HEK293 (cell line): ENCODE data around the gene FFAR2.
"Not testable (repeated sequence)": the region's sequence is repeated elsewhere in the genome, so short reads cannot be mapped to it uniquely, and the experiment has no call there.

ENCODE experiments used
- CTCF ChIA-PET: fragments of 350-600 bp; formaldehyde crosslinking; extraction: SDS; loops from one replicate; lab custom pipeline; 2021; ENCODE audit warnings: antibody characterized with exemption; lab: Yijun Ruan, JAX
- POLR2A ChIA-PET: fragments of 300-600 bp; formaldehyde crosslinking; extraction: SDS; loops from one replicate; lab custom pipeline; 2020; ENCODE audit warnings: antibody characterized with exemption, inconsistent platforms; lab: Yijun Ruan, JAX
- H3K27ac ChIP-seq: fragments of 200-500 bp; sonication (Bioruptor generic); 2 replicates; pipeline ENCODE4 v1.5.1; 2014; ENCODE audit warnings: low read depth, low read length, control low read depth, inconsistent platforms; ENCODE audit errors: extremely low read depth
- H3K36me3 ChIP-seq, 2 experiments: fragments of 200-500 bp in 1 of 2; sonication (Bioruptor generic) in 1 of 2; 1 replicate in 1 of 2; 2 replicates in 1 of 2; pipeline ENCODE4 v1.5.1; 2014 to 2017; ENCODE audit warnings: inconsistent platforms in 2 of 2, low read length in 2 of 2; ENCODE audit not compliant: control insufficient read depth in 2 of 2, insufficient read depth in 1 of 2
- H3K4me1 ChIP-seq: fragments of 200-500 bp; sonication (Bioruptor generic); 2 replicates; pipeline ENCODE4 v1.5.1; 2014; ENCODE audit warnings: mild to moderate bottlenecking, low read length, inconsistent platforms; ENCODE audit not compliant: control insufficient read depth, insufficient read depth
- H3K4me3 ChIP-seq: 2 replicates; pipeline ENCODE4 v1.5.1; 2011; ENCODE audit warnings: low read depth, mild to moderate bottlenecking, control low read depth, low read length, moderate library complexity
- H3K9me3 ChIP-seq: fragments of 200-500 bp; sonication (Bioruptor generic); 2 replicates; pipeline ENCODE4 v1.5.1; 2014; ENCODE audit warnings: low read depth, low read length, inconsistent platforms; ENCODE audit not compliant: control insufficient read depth, insufficient read depth
- PATZ1 ChIP-seq: fragments of 450-650 bp; formaldehyde crosslinking; IDR thresholded peaks from 2 replicates; pipeline ENCODE4 v1.5.1; 2016; ENCODE audit warnings: missing biosample characterization, missing genetic modification characterization
- ZFP3 ChIP-seq: fragments of 450-650 bp; formaldehyde crosslinking; IDR thresholded peaks from 2 replicates; pipeline ENCODE4 v1.5.1; 2016; ENCODE audit warnings: low read depth, missing biosample characterization, missing genetic modification characterization
- ZFP41 ChIP-seq: fragments of 450-650 bp; formaldehyde crosslinking; IDR thresholded peaks from 2 replicates; pipeline ENCODE4 v1.5.1; 2016; ENCODE audit warnings: missing biosample characterization, missing genetic modification characterization, borderline replicate concordance
- ZNF146 ChIP-seq: fragments of 450-650 bp; formaldehyde crosslinking; IDR thresholded peaks from 2 replicates; pipeline ENCODE4 v1.5.1; 2016; ENCODE audit warnings: missing biosample characterization, missing genetic modification characterization
- ZNF341 ChIP-seq: fragments of 450-650 bp; formaldehyde crosslinking; IDR thresholded peaks from 2 replicates; pipeline ENCODE4; 2016; ENCODE audit warnings: low read depth, missing biosample characterization, missing genetic modification characterization
- ZNF580 ChIP-seq: fragments of 450-650 bp; formaldehyde crosslinking; IDR thresholded peaks from 2 replicates; pipeline ENCODE4 v1.5.1; 2016; ENCODE audit warnings: missing biosample characterization, missing genetic modification characterization
- TF ChIP-seq, protein P1 (sequence below): fragments of 450-650 bp; formaldehyde crosslinking; IDR thresholded peaks from 2 replicates; pipeline ENCODE4 v1.5.1; 2016; ENCODE audit warnings: missing biosample characterization, missing genetic modification characterization

The FFAR2 gene

DNA sequence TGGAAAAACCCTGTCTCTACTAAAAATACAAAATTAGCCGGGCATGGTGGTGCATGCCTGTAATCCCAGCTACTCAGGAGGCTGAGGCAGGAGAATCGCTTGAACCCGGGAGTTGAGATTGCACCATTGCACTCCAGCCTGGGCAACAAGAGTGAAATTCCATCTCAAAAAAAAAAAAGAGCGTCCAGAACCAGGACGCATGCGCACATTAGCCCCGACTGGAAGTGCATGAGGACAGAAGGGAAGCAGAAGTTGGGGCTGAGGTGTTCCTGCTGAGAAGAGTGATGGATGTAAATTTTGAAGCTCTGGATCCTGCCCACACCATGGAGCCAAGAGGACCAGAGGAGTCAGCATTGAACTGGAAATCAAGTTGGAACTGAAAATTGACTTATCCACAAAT is 26.5 kb downstream of the FFAR2 start:
- POLR2A ChIA-PET, H3K36me3 ChIP-seq, H3K4me3 ChIP-seq, H3K9me3 ChIP-seq, H3K27ac ChIP-seq: not testable (repeated sequence)
- CTCF ChIA-PET = interaction anchor here (0.6 to 3.8 kb wide), 7 partner anchors 11 to 151 kb away, joined by 3 to 23 read pairs (median 5); no protein-coding TSS in a partner anchor
- peaks cover 13% of the 10 kb centered on the region for H3K4me1 ChIP-seq

DNA sequence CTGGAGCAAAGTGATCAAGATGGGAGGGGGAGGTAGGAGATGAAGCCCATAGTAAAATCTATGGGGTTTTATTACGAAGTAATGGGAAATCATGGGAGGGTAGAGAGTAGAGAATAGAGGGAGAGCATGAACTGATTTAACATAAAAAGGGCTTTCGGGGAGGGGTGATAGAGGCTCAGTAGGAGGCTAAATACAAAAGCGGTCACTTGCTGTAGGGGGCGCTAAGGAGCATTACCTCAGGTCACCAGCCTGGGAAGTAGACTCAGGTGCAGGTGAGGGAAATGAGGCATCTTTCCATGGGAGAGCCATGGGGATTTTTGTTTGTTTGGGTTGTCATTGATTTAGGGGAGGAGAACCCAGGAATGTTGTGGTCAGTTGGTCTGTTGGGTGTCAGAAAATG is 28.1 kb downstream of the FFAR2 start:
- H3K27ac ChIP-seq = no peak overlapping the region
- TF ChIP-seq ZFP3 (tag by site-specific recombination) (peak; percentile 52; the same call in 1 of the 2 replicates), ZNF580 (tag by site-specific recombination) (peak; percentile 84), ZFP41 (tag by site-specific recombination) (no peak)
- TF ChIP-seq, protein P1, sequence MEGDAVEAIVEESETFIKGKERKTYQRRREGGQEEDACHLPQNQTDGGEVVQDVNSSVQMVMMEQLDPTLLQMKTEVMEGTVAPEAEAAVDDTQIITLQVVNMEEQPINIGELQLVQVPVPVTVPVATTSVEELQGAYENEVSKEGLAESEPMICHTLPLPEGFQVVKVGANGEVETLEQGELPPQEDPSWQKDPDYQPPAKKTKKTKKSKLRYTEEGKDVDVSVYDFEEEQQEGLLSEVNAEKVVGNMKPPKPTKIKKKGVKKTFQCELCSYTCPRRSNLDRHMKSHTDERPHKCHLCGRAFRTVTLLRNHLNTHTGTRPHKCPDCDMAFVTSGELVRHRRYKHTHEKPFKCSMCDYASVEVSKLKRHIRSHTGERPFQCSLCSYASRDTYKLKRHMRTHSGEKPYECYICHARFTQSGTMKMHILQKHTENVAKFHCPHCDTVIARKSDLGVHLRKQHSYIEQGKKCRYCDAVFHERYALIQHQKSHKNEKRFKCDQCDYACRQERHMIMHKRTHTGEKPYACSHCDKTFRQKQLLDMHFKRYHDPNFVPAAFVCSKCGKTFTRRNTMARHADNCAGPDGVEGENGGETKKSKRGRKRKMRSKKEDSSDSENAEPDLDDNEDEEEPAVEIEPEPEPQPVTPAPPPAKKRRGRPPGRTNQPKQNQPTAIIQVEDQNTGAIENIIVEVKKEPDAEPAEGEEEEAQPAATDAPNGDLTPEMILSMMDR = peak; percentile 76
- ChIA-PET POLR2A (no interaction called here), CTCF (interaction anchor here (0.6 to 1.5 kb wide), 3 partner anchors 11 to 122 kb away, joined by 4 to 12 read pairs (median 5); no protein-coding TSS in a partner anchor)
- no peaks in the 10 kb centered on the region for H3K9me3 ChIP-seq
- H3K4me3 ChIP-seq = no peak overlapping the region
- H3K36me3 ChIP-seq = no peaks in the 10 kb centered on the region; a peak in 1 of 3 replicates
- peaks cover 13% of the 10 kb centered on the region for H3K4me1 ChIP-seq

- Histone ChIP-seq H3K9me3 (peaks cover 3% of the 10 kb centered on the region; the same call in 1 of the 2 replicates), H3K4me1 (peaks cover 13% of the 10 kb centered on the region), H3K4me3 (no peak overlapping the region), H3K27ac (peak overlapping the region; percentile 63; the same call in 1 of the 2 replicates), H3K36me3 (no peaks in the 10 kb centered on the region; a peak in 1 of 3 replicates)
- TF ChIP-seq ZNF341 (tag by site-specific recombination) (peak; percentile 58), ZNF146 (tag by site-specific recombination) (no peak)
- ChIA-PET POLR2A (no interaction called here), CTCF (interaction anchor here (0.6 to 2.7 kb wide), 16 partner anchors 9 to 1499 kb away, joined by 3 to 17 read pairs (median 3); no protein-coding TSS in a partner anchor)
Observed at GRCh38 chr19:35478794-35479677, 31.0 kb downstream of the FFAR2 start.

GRCh38 chr19:35483089-35483488 is 35.0 kb downstream of the FFAR2 start:
- peaks cover 20% of the 10 kb centered on the region for H3K4me1 ChIP-seq
- no peaks in the 10 kb centered on the region; a peak in 1 of 3 replicates for H3K36me3 ChIP-seq
- H3K4me3 ChIP-seq = no peak overlapping the region
- POLR2A ChIA-PET = no interaction called here
- TF ChIP-seq PATZ1 = no peak
- no peak overlapping the region for H3K27ac ChIP-seq
- peaks cover 3% of the 10 kb centered on the region; the same call in 1 of the 2 replicates for H3K9me3 ChIP-seq
- CTCF ChIA-PET = interaction anchor here (1.1 kb wide), 1 partner anchor 12 kb away, joined by 6 read pairs; no protein-coding TSS in a partner anchor
